ENCODE measurements around the gene CALCR.

The CALCR gene

DNA sequence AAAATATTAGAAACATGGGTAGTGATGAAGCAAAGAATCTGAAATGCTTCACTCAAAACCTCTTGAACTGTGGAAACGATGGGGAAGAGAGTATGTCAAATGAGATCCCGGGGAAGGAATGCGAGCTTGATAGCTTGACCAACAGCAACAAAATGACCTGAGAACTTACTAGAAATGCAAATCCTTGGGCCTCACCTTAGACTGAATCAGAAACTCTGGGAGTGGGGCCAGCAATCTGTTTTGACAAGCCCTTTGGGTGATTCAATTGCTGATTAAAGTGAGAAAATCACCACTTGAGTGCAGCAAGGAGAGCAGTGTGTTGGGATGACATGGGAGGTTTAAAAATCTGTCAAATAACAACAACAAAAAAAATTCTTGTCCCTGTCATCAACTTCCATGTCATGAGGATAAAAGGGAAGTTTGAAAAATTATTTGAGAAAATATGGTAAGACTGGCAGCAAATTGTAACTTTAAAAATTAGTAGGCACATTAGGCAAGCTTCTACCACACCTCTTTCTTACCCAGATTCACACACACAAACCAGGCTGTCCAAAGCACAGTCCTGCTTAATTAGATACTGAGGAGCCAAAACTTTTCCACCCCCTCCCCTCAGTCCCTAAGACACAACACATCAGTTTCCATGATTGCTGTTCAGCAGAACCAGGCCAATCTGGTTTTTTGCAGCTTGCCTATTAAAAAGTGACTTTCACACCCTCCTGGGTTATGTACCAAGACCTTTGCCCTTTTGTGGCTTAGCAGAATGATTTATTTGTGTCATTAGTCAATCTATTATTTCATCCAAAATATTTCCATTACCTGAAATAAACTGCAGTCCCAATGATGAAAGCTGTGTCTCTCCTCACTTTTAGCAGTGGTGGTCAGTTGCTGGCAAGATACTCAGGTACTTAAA lies 15.6 kb downstream of the CALCR start:
- TF ChIP-seq, protein P1, sequence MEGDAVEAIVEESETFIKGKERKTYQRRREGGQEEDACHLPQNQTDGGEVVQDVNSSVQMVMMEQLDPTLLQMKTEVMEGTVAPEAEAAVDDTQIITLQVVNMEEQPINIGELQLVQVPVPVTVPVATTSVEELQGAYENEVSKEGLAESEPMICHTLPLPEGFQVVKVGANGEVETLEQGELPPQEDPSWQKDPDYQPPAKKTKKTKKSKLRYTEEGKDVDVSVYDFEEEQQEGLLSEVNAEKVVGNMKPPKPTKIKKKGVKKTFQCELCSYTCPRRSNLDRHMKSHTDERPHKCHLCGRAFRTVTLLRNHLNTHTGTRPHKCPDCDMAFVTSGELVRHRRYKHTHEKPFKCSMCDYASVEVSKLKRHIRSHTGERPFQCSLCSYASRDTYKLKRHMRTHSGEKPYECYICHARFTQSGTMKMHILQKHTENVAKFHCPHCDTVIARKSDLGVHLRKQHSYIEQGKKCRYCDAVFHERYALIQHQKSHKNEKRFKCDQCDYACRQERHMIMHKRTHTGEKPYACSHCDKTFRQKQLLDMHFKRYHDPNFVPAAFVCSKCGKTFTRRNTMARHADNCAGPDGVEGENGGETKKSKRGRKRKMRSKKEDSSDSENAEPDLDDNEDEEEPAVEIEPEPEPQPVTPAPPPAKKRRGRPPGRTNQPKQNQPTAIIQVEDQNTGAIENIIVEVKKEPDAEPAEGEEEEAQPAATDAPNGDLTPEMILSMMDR (conservative IDR thresholded peaks at IDR 0.05; ENCODE audit: low read depth, low read length) = no peak
- no peak overlapping the region for H3K4me3 ChIP-seq (ENCODE audit: low read length)
- DNase-seq (ENCODE audit: low read depth) = peak; percentile 37

DNA sequence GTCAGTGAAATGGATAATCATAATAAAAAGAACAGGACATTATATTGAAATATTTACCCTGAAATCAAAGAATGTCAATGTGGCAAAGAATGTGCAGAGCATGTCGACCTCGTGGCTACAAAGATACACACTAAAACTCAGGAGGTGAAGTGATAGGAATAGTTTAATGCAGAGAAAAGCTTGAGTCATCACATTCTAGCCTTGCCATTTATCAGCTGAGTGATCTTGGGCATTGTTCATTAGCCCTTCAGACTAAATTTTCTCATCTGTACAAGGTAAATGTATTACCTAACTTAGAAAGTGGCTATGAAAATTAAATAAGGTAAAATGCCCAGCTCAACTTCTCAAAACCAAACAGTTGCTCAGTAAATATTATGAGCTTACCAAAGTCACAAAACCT lies 22.6 kb downstream of the CALCR start:
- TF ChIP-seq, protein P1 (conservative IDR thresholded peaks at IDR 0.05; ENCODE audit: low read depth, low read length) = no peak
- no peak overlapping the region for H3K4me3 ChIP-seq (ENCODE audit: low read length)
- DNase-seq (ENCODE audit: low read depth) = no peak

DNA sequence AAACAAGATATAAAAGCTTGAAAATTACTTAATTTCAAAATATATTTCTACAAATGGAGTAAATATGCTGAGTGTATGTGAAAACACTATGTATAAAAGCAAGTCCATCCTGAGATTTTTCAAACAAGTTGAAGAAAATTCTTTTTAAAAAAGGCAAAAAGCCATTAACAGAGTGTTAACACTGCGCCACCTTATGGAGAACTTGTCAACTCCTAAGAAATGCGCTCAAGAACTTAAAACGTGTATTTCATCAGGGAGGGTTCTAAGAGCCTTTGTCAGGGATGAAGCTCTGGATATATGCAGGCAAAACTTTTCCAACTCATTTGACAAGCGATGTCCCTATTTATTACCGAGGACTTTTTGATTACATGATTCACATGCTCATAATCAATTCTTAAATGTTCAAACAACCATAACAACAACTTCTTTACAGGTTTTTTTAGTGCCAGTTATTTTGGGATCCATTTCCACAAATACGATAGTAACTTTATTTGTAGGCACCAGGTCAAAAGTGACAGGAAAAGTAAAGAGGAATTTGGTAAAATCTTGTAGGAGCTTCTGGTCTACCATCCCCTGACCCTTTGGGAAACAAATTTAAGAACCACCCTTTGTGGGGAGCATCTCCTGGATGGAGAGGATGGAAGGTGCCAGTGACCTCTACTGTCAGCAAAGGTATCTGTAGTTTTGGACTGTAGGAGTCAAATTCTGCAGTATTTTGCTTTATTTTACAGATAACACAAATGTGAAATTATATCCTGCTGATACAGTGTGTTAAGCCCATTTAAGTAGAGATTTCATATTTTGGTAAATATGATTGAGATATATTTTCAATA lies 23.2 kb downstream of the CALCR start:
- no peak overlapping the region for H3K4me3 ChIP-seq (ENCODE audit: low read length)
- no peak for DNase-seq (ENCODE audit: low read depth)
- TF ChIP-seq, protein P1 (conservative IDR thresholded peaks at IDR 0.05; ENCODE audit: low read depth, low read length) = peak; percentile 75

DNA sequence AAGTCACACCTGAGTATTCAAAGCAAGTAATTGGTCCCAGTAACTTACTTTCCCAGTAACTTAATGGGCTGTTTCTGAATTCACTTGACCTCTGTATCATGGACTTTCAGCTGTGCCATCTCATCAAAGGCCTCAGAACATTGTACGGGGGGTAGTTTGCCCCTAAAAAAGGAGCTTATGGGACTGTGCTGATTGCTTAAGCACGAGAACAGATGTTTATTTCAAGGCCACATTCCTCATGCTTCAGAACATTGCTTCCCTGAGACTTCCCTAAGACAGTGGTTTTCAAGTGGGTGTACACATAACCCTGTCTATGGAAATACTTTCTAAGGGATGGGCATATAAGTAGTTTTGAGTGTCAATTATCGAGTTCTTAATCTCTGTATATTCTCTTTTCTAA lies 26.8 kb downstream of the CALCR start:
- TF ChIP-seq, protein P1 (conservative IDR thresholded peaks at IDR 0.05; ENCODE audit: low read depth, low read length) = no peak
- DNase-seq (ENCODE audit: low read depth) = no peak
- H3K4me3 ChIP-seq (ENCODE audit: low read length) = no peak overlapping the region

DNA sequence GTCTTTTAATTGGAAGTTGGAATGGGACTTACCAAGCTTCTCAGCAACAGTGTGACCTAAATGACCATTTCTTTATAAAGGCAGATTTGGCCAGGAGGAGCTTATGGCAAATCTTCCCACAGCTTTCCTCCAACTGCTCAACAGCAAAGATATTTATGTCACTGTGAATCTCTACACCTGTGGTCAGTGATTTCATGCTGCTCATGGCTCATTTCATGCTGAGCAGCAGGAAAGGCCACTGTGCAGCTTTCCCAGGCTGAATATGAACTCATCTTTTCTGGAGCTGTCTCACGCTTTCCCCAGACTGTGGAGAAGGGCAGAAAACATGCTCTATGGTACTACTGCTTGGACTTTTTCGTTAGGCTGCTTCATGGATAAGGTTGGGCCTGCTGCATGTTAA lies 29.8 kb downstream of the CALCR start:
- no peak for DNase-seq (ENCODE audit: low read depth)
- no peak overlapping the region for H3K4me3 ChIP-seq (ENCODE audit: low read length)
- TF ChIP-seq, protein P1 (conservative IDR thresholded peaks at IDR 0.05; ENCODE audit: low read depth, low read length) = no peak

DNA sequence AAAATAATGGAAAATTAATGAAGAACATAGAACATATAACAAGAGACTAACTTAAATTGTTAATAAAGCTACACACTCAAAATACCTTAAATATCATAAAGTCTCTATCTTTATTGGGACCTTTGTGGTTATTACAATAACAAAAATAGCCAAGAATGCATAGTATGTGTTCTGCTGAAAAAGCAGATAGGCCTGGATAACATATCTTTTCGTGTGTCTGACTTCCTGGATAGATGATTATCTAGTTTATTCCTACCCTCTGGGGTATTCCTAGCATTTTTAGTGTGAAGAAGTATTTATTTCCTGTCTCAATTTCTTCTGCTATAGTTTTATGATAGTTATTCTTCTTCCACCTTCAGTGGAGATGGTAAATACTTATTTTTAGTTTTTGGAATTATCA lies 36.5 kb downstream of the CALCR start:
- TF ChIP-seq, protein P1 (conservative IDR thresholded peaks at IDR 0.05; ENCODE audit: low read depth, low read length) = no peak

More for the DNA sequence above, 36.5 kb downstream of the CALCR start:
- no peak for DNase-seq (ENCODE audit: low read depth)
- H3K4me3 ChIP-seq (ENCODE audit: low read length) = no peak overlapping the region
